ENCODE measurements around the gene RFXANK.
"Not testable (repeated sequence)": the region's sequence is repeated elsewhere in the genome, so short reads cannot be mapped to it uniquely, and the experiment has no call there.

Gene RFXANK

DNA sequence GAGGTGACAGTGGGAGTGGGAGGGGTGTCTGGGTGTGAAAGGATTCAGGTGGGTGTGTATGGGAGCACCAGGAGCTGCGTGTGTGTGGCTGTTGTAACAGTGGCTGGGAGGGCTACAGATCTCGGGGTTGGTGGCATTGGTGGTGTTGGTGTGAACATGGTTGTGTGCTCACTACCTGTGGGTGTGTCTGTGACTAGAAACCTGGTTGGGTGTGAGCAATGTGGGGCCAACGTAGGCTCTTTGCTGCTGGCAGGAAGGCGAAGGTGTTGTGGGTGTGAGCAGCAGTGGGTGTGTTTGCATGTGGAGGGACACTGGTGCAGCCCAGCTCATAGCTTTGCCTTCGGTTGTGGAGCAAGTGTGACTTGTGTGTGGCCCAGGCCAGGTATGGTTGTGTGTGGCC, 14.9 kb downstream of the RFXANK start:
- no peak for DNase-seq (ENCODE audit: low spot score)

DNA sequence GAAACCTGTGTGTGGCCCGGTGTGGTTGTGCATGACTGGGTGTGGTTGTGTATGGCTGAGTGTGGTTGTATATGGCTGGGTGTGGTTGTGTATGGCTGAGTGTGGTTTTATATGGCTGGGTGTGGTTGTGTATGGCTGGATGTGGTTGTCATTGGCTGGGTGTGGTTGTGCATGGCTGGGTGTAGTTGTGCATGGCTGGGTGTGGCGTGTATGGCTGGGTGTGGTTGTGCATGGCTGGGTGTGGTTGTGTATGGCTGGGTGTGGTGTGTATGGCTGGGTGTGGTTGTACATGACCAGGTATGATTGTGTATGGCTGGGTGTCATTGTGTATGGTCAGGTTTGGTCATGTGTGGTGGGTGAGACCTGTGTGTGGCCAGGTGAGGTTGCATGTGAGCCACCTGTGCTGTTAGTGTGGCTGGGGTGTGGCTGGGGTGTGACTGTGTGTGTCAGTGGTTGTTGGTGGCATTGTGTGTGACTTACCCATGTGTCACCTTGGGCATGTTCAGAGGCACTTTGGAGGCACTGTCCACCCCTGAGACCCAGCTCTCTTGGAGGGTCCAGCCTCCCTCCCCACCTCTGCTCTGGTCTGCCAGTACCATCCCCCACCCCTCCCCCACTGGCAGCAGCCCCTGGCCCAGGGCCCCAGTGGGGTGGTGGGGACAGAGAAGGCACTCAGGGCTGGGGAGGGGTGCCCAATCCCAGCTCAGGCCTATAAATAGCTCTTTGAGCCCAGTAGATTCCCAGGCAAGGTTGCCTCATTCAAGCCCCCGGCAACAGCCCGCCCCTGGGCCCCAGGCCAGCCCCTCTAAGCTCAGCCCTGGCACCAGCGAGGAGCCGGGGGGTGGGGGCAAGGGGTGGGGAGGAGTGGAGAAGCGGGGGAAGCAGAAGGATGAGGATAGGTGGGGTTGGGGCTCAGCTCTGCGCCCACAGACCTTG, 15.8 kb downstream of the RFXANK start:
- no peak for DNase-seq (ENCODE audit: low spot score)

DNA sequence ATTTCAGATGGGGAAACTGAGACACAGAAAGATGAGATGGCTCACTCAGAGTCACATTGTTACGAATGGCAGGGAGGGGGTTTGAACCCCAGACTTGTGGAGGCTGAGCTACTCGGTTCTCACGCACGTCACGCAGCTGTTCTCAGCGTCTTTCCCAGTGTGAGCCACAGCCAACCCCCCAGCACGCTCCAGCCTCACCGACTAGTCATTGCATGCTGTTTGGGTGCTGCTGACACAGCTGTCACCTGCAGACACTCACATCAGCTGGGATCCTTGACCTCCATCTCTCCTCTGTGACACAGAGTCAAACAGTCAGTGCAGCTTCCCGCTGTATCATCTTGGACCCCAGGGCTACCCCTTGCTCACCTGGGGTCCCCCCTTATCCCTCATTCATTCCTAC, 17.3 kb downstream of the RFXANK start:
- no peak for DNase-seq (ENCODE audit: low spot score)

DNA sequence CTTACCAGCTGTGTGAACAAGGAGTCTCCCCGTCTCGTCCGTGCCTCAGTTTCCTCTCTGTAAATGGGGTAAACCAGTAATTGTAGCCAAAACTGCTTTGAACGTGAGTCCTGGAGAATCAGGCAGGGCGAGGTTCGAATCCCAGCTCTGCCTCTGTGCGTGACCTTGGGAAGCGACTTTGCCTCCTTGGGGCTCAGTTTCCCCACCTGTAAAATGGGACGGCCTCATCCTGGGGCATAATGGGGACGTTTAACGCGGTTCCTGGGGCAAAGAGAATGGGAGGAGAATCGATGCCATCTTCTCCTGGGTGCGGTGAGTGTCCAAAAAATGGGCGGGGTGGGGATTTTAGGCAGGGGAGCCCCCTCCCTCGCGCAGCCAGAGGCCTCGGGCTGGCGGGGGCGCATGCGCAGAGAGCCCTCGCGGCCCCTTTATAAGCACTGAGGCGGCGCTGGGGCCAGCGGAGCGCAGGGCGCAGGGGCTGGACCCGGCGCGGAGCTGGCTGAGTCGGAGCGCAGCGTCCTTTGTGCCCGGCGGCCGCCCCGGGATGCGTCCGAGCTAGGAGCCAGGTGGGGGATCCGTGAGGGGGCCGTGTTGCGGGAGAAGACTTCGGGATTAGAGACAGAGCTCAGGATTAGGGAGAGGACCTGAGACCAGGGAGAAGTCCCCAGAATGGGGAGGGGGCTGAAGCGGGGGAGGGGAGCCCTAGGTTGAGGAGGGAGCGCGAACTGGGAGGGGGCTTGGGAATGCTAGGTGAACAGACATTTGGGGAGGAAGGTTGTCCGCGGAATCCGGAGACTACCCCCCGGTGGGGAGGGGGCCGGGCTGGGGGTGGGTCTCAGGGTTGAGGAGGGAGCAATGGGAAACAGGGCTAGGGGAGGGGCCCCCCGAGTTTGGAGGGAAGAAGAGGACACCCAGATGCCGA, 19.7 kb downstream of the RFXANK start, which contains the start of gene NCAN:
TSS of gene NCAN (plus strand) at position 460 of the 922 bp plus-strand sequence. CDS start 4,996 bp downstream, outside the sequence.
- DNase-seq (ENCODE audit: low spot score), result no peak

DNA sequence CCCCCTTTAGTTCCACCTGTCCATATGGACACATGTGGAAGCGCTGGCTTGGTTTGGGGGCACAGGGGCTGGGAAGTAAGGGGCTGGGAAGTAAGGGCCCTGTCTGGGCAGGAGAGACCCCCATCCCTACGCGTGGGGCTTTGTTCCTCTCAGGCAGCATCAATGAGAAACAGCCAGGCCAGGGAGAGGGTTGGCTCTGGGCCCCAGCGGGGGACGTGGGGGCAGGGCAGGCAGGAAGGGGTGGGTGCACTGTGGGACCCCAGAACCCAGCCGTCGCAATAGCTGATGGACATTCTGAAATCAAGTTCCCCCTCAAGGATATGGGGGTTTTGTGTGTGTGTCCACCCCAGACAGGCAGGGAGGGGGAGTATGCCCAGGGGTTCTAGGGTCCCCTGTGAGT, 20.9 kb downstream of the RFXANK start:
- DNase-seq (ENCODE audit: low spot score), result no peak

DNA sequence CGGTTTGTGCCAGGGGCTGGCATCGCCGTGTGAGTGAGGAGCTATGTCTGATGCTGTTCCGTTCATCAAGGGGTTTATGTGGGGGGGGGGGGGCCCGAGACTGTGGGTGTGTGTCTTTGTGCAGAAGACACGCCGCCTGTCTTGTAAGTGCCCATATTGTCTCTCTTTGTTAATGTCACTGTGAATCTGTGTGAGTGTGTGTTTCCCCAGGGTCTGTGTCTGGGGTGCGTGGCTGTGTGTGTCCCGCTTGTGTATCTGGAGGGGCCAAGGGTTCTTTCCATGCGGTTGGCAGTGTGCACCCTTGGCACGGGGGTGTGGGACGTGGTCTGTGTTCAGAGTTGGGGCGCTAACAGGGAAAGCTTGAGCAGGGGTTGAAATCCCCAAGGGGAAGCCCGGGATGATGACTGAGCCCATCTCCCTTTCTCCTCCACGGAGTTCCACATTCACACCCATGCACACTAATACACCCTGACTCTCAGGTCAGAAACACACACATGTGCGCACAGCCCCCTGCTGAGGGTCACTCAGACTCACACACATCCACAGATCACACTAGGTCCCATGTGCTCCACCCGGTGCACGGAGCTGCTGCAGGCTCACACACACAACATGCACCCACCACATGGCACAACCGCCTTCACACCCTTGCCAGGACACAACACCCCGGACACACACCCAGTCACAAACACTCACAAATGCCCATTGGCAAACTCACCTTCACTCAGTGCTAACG, 21.5 kb downstream of the RFXANK start:
- DNase-seq (ENCODE audit: low spot score), result no peak

DNA sequence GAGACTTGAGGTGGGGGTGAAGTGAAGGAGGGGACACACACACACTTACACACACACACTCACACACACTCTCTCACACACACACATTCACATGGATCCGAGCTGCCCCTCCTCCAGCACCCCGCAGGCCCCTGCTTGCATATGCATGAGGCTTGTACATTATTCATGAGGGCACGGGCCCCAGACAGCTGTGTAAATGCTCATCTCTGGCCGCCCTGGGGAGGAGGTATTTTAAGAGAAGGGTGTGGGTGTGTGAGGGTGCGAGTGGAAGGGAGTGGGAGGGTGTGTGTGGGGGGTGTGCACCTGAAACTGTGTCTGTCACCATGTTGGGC, 22.1 kb downstream of the RFXANK start:
- DNase-seq (ENCODE audit: low spot score), result no peak

DNA sequence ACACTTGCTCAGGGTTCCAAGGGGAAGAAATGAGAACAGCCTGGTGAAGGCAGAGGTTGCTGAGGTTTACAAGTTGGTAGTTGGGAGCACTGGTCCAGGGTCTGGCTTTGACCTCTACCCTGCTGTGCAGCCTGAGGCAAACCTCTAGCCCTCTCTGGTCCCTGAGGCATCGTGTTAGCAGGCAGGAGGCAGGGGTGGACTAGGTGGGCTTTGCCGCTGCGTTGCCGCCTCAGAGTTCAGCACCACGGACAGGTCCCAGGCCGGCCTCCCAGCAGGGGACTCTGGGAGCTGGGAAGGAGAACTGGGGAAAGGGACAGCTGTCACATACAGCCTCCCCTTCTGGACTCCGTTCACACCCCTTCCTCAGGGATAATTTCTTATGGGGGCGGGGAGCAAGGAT, 22.8 kb downstream of the RFXANK start:
- peak; percentile 68 for DNase-seq (ENCODE audit: low spot score)

DNA sequence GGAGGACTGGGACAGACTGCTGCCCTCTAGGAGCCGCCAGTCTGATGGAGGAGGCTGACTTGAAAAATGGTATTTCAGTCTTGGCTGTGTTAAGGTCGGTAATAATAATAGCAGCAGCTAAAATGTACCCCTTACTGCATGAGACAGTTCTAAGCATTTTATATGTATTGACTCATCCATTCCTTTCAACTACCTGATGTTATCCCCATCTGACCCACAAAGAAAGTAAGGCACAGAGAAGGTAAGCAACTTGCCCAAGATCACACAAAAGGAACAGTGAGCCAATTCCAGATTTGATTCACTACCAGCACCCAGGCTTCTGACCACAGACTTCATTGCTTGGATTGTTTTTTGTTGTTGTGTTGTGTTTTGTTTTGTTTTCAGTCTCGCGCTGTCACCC, 23.7 kb downstream of the RFXANK start:
- DNase-seq (ENCODE audit: low spot score), result no peak

DNA sequence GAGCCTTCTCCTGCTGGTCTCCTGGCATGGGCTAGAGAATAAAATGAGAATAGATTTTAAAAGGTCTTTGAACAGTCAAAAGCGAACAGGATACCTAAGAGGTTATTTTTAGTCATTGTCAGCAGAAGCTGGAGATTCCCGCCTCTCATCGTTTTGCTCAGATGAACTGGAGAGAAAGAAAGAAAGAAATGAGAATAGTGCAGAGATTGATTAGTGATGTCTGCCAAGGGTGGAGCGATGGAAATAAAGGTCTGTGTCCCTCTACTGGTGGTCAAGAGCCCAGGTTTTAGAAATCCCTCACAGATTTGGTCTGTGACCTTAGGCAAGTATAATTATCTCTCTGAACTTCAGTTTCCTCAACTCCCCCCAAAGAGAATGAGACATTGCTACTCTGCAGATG, 25.0 kb downstream of the RFXANK start:
- no peak for DNase-seq (ENCODE audit: low spot score)

DNA sequence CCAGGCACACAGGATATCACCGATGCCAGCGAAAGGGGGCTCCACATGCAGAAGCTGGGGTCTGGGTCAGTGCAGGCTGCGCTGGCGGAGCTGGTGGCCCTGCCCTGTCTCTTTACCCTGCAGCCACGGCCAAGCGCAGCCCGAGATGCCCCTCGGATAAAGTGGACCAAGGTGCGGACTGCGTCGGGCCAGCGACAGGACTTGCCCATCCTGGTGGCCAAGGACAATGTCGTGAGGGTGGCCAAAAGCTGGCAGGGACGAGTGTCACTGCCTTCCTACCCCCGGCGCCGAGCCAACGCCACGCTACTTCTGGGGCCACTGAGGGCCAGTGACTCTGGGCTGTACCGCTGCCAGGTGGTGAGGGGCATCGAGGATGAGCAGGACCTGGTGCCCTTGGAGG, 26.9 kb downstream of the RFXANK start:
- DNase-seq (ENCODE audit: low spot score), result no peak

DNA sequence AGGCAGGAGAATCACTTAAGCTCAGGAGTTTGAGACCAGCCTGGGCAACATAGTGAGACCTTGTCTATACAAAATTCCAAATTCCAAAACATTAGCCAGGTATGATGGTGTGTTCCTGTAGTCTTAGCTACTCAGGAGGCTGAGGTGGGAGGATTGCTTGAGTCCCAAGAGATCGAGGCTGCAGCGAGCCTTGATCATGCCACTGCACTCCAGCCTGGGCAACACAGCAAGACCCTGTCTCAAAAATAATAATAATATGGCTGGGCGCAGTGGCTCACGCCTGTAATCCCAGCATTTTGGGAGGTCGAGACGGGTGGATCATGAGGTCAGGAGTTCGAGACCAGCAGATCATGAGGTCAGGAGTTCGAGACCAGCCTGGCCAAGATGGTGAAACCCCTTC, 28.9 kb downstream of the RFXANK start:
- not testable (repeated sequence) for DNase-seq (ENCODE audit: low spot score)

DNA sequence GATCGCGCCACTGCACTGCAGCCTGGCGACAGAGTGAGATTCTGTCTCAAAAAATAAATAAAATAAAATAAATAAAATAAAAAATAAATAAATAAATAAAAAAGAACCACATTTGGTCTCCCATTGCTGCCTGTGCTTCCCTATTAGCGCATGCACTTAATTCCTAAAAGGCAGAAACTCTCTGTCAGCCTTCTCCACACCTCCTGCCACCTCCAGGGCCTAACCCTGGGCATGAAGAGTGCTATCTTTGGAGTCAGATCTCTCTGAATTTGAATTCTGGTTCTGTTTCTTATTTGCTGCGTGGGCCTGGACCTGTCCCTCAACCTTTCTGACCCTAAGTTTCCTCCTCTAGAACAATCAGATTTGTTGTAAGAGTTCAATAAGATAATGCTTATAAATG, 31.0 kb downstream of the RFXANK start:
- no peak for DNase-seq (ENCODE audit: low spot score)

DNA sequence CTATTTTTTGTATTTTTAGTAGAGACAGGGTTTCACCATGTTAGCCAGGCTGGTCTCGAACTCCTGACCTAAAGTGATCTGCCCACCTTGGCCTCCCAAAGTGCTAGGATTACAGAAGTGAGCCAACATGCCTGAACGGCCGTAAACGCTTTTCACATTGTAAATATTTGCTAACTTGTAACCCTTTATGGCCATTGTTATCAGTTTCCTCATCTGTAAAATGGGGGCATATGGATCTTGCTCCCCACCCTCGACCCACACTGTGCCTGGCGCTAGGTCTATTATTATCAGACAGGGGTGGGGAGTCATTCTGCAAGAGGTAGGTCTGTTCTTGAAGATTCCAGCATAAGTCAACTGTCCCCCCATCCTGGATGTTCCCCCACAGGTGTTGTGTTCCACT, 31.6 kb downstream of the RFXANK start:
- no peak for DNase-seq (ENCODE audit: low spot score)

DNA sequence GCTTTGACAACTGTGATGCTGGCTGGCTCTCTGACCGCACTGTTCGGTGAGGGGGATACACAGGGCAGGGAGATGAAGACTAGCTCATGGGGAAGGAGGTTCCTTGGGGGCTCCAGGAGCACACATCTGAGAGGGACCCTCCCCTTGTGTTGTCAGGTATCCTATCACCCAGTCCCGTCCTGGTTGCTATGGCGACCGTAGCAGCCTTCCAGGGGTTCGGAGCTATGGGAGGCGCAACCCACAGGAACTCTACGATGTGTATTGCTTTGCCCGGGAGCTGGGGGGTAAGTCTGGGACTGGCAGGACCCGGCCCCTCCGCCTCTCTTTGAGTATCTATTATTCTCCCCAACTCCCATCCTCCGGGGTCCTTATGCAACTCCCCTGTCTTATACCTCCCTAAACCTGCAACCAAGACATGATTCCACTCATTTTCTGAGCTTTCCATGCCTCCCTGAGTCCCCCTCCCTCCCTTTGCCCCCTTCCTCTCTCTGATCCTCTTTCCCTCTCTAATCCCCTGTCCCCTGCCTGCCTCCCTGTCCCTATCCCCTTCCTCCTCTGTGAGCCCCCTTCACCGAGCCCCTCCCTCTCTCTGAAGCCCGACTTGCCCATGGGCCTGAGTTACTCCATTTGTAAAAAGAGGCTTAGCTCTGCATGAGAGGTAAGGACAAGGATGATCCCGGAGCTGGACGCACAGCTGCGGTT, 32.2 kb downstream of the RFXANK start:
- DNase-seq (ENCODE audit: low spot score), result no peak

DNA sequence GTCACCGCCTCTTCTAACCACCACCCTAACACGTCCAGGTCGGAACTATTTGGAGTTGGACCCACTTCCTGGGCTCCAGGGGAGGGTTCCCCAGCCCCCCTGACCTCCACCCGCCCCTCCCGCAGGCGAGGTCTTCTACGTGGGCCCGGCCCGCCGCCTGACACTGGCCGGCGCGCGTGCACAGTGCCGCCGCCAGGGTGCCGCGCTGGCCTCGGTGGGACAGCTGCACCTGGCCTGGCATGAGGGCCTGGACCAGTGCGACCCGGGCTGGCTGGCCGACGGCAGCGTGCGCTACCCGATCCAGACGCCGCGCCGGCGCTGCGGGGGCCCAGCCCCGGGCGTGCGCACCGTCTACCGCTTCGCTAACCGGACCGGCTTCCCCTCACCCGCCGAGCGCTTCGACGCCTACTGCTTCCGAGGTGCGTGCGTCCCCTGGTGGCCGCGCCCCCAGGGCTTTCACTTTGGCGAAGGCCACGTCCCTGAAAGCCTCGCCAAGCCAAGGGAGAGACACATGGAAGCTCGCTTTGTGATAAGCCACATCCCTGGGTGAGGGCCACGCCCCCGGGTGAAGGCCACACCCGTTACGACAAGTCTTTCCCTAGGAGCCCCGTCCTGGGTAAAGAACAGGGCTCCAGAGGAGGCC, 32.9 kb downstream of the RFXANK start:
- DNase-seq (ENCODE audit: low spot score), result peak; percentile 89

DNA sequence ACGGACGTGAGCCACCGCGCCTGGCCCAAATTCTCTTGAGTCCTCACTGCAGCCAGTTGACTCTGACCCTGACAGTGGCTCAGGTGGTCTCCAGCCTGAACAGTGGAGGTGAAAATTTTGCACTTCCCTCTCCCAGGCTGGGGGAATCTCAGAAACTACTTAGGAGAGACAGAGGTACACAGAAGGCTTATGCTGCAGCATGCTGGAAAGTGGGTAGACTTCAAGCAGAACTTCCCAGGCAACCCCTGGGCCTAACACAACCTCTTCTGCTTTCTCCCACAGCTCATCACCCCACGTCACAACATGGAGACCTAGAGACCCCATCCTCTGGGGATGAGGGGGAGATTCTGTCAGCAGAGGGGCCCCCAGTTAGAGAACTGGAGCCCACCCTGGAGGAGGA, 34.1 kb downstream of the RFXANK start:
- DNase-seq (ENCODE audit: low spot score), result no peak

DNA sequence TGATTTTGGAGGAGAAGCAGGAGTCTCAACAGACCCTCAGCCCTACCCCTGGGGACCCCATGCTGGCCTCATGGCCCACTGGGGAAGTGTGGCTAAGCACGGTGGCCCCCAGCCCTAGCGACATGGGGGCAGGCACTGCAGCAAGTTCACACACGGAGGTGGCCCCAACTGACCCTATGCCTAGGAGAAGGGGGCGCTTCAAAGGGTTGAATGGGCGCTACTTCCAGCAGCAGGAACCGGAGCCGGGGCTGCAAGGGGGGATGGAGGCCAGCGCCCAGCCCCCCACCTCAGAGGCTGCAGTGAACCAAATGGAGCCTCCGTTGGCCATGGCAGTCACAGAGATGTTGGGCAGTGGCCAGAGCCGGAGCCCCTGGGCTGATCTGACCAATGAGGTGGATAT, 34.6 kb downstream of the RFXANK start:
- DNase-seq (ENCODE audit: low spot score), result no peak

DNA sequence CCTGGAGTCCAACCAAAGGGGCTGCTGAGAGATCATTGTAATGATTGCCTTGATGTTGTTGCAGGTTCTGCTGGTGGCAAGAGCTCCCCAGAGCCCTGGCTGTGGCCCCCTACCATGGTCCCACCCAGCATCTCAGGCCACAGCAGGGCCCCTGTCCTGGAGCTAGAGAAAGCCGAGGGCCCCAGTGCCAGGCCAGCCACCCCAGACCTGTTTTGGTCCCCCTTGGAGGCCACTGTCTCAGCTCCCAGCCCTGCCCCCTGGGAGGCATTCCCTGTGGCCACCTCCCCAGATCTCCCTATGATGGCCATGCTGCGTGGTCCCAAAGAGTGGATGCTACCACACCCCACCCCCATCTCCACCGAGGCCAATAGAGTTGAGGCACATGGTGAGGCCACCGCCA, 35.2 kb downstream of the RFXANK start:
- no peak for DNase-seq (ENCODE audit: low spot score)

DNA sequence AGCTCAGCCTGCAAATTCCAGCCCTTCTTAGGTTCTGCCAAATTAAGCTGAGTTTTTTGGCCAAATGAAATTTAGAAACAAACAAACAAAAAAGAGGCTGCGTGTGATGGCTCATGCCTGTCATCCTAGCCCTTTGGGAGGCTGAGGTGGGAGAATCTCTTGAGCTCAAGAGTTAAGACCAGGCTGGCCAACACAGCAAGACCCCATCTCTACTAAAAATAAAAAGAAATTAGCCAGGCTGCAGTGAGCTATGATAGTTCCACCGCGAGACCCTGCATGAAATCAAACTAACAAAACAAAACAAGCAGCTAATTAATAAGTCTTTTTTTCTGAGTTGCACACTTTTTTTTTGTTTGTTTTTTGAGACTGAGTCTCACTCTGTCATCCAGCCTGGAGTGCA, 37.6 kb downstream of the RFXANK start:
- no peak for DNase-seq (ENCODE audit: low spot score)

DNA sequence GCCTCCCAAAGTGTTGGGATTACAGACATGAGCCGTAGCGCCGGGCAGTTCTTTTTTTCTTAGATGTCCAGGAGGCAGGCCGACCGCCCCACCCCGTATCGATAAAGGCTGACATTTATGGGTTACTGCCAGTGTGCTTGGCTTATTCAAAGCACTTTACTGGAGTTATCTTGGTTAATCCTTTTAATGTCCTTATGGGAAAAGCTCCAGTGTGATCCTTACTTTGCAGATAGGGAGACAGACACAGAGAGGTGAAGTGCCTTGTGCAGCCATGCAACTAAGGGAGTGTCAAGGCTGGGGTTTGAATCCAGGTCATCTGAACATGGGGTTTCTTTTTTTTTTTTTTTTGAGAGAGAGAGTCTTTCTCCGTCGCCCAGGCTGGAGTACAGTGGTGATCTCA, 38.9 kb downstream of the RFXANK start:
- DNase-seq (ENCODE audit: low spot score), result no peak
